ENCODE data around the gene HGFAC. TPM values are rescaled to one million over a fixed set of nuclear protein-coding genes. Genes with fewer than 3 reads are reported as not detected.

HGFAC gene
- polyA plus RNA-seq, 1 of the 3 experiments (the other 2 are of a cell fraction), result 0.43 TPM

- CTCF ChIA-PET, result interaction anchor here (1.3 to 2.9 kb wide), 2 partner anchors 21 to 138 kb away, joined by 4 to 12 read pairs; partner anchors contain the start of gene DOK7
- Histone ChIP-seq H3K9me3 (no peaks in the 10 kb centered on the region), H3F3A (replicated peaks; ENCODE audit: insufficient read depth) (no peaks in the 10 kb centered on the region), H3K4me1 (ENCODE audit: control insufficient read depth in 1 of 2, insufficient read depth in 2 of 2, low read depth in 1 of 2, low read length in 1 of 2) (peaks cover 0 to 19% of the 10 kb centered on the region in 2 experiments; a peak in 1 of 4 replicates), H3K4me2 (no peak overlapping the region), H3K79me2 (ENCODE audit: insufficient read depth) (no peaks in the 10 kb centered on the region), H3K9ac (no peak overlapping the region), H3K4me3 (ENCODE audit: low read depth in 2 of 2, low read length in 1 of 2) (no peak overlapping the region), H3K27ac (ENCODE audit: low read depth in 2 of 2, low read length in 1 of 2) (no peak overlapping the region), H4K20me1 (ENCODE audit: insufficient read depth) (no peaks in the 10 kb centered on the region), H2AFZ (ENCODE audit: low read depth) (no peak overlapping the region), H3K36me3 (replicated peaks in 1 of 2; ENCODE audit: control insufficient read depth in 1 of 2, insufficient read depth in 2 of 2, low read length in 1 of 2) (no peaks in the 10 kb centered on the region), H3K27me3 (ENCODE audit: insufficient read depth) (no peaks in the 10 kb centered on the region), H3K9me2 (no peaks in the 10 kb centered on the region)
- TF ChIP-seq NRF1 (IDR thresholded peaks at IDR 0.05; ENCODE audit: low read depth, low read length) (no peak), RCOR1 (IDR thresholded peaks at IDR 0.05; ENCODE audit: low read length) (no peak), POLR2AphosphoS5 (IDR thresholded peaks at IDR 0.05; ENCODE audit: low read depth, low read length) (no peak), JUND (IDR thresholded peaks at IDR 0.05) (no peak), CTCF (IDR thresholded peaks at IDR 0.05) (no peak), USF2 (IDR thresholded peaks at IDR 0.05; ENCODE audit: borderline replicate concordance, low read depth, low read length) (no peak), FOXJ3 (CRISPR knock-in tag; IDR thresholded peaks at IDR 0.05) (no peak), SIN3A (IDR thresholded peaks at IDR 0.05; ENCODE audit: borderline replicate concordance, low read depth, low read length) (no peak), RXRA (IDR thresholded peaks at IDR 0.05; ENCODE audit: borderline replicate concordance, low read depth) (no peak), GATA2 (CRISPR knock-in tag; IDR thresholded peaks at IDR 0.05) (no peak), MEF2A (IDR thresholded peaks at IDR 0.05; ENCODE audit: borderline replicate concordance, low read depth) (no peak), IRF3 (IDR thresholded peaks at IDR 0.05; ENCODE audit: low read depth, low read length) (no peak), TEAD4 (IDR thresholded peaks at IDR 0.05; ENCODE audit: borderline replicate concordance, insufficient read depth) (no peak), FOSL2 (IDR thresholded peaks at IDR 0.05; ENCODE audit: borderline replicate concordance, low read depth) (no peak), RFX5 (IDR thresholded peaks at IDR 0.05; ENCODE audit: low read length) (no peak)
- no peak for DNase-seq
- POLR2A ChIA-PET, result interaction anchor here (0.7 kb wide), 1 partner anchor 9 kb away, joined by 3 read pairs; no protein-coding TSS in a partner anchor
- 63% methylated on average over 15 of the region's 23 CpGs for WGBS (ENCODE audit: low lambda C conversion rate)
Measured at GRCh38 chr4:3483471-3483921, 41.7 kb downstream of the HGFAC start.
